ENCODE data around the gene DSCAML1. TPM values are rescaled to one million over a fixed set of nuclear protein-coding genes. Genes with fewer than 3 reads are reported as not detected.

The DSCAML1 gene
- total and polyA plus RNA-seq, 10 of the 15 experiments (the other 5 are each of a cell fraction or from before 2014, with no cell fraction given) = 0.03 to 0.18 (median 0.06) TPM; not detected in 1

GRCh38 chr11:117426941-117427340 lies 370.1 kb downstream of the DSCAML1 start:
- Histone ChIP-seq H2AFZ (ENCODE audit: control insufficient read depth, low read depth, low read length) (no peak overlapping the region), H3K79me2 (ENCODE audit: control insufficient read depth, insufficient read depth, low read length) (no peaks in the 10 kb centered on the region), H4K20me1 (ENCODE audit: control insufficient read depth, insufficient read depth) (no peaks in the 10 kb centered on the region), H3K36me3 (ENCODE audit: control insufficient read depth in 2 of 2, insufficient read depth in 2 of 2, low read length in 1 of 2) (no peaks in the 10 kb centered on the region), H3K4me1 (ENCODE audit: control insufficient read depth, insufficient read depth, low read length) (no peaks in the 10 kb centered on the region), H3K27ac (ENCODE audit: control insufficient read depth, insufficient read depth) (no peak overlapping the region), H3K9me3 (replicated peaks; ENCODE audit: control insufficient read depth, insufficient read depth, low read length) (no peaks in the 10 kb centered on the region), H3K27me3 (replicated peaks in 1 of 2; ENCODE audit: control insufficient read depth in 2 of 2, insufficient read depth in 2 of 2, low read length in 1 of 2) (no peaks in the 10 kb centered on the region), H3K9ac (ENCODE audit: control insufficient read depth, insufficient read depth, low read length) (no peak overlapping the region), H3K4me2 (ENCODE audit: control insufficient read depth, insufficient read depth) (no peak overlapping the region), H3K4me3 (no peak overlapping the region)
- ChIA-PET POLR2A (interaction anchor here (1.6 kb wide), 1 partner anchor 390 kb away, joined by 6 read pairs; no protein-coding TSS in a partner anchor), RAD21 (ENCODE audit: unreplicated experiment) (interaction anchor here (0.6 to 6.7 kb wide), 28 partner anchors 16 to 626 kb away, joined by 3 to 75 read pairs (median 4); no protein-coding TSS in a partner anchor), CTCF (interaction anchor here (0.8 to 6.8 kb wide), 56 partner anchors 9 to 626 kb away, joined by 3 to 156 read pairs (median 7); partner anchors contain the start of gene CEP164), SMC1A (ENCODE audit: uncharacterized antibody, unreplicated experiment) (interaction anchor here (0.7 to 4.3 kb wide), 25 partner anchors 13 to 626 kb away, joined by 3 to 36 read pairs (median 6); no protein-coding TSS in a partner anchor)
- WGBS (ENCODE audit: insufficient coverage, insufficient replicate concordance, low lambda C conversion rate, missing lambda C conversion rate) = 38% methylated on average over 7 of the region's 7 CpGs
- no peak for DNase-seq (ENCODE audit: low read depth, low spot score)
- no peak for FAIRE-seq
- intact Hi-C loops (cut with micrococcal nuclease; ENCODE audit: unreplicated experiment) = loop anchor here (1.0 to 5.0 kb wide), 3 partner anchors 52 to 380 kb away; no protein-coding TSS in a partner anchor
- no TSS peak for BruUV-seq (replicated peaks)
- in situ Hi-C loops (cut with MboI) = loop anchor here (5.0 to 25.0 kb wide), 2 partner anchors 195 to 635 kb away; no protein-coding TSS in a partner anchor
- TF ChIP-seq ZNF24 (IDR thresholded peaks at IDR 0.05) = no peak
- no peak for TF ChIP-seq JUND (IDR thresholded peaks at IDR 0.05; ENCODE audit: low read depth, low read length)
- TF ChIP-seq FOS (IDR thresholded peaks at IDR 0.05; ENCODE audit: borderline replicate concordance, extremely low read depth, insufficient read length) = no peak
- TF ChIP-seq CBX3 (IDR thresholded peaks at IDR 0.05; ENCODE audit: borderline replicate concordance, low read depth) = no peak
- no peak for TF ChIP-seq BCL11A (IDR thresholded peaks at IDR 0.05; ENCODE audit: low read depth, low read length)
- ATAC-seq = no peak

- Histone ChIP-seq H3K27me3 (replicated peaks in 1 of 2; ENCODE audit: control insufficient read depth in 2 of 2, insufficient read depth in 2 of 2, low read length in 1 of 2) (no peaks in the 10 kb centered on the region), H3K9me3 (replicated peaks; ENCODE audit: control insufficient read depth, insufficient read depth, low read length) (no peaks in the 10 kb centered on the region), H3K27ac (ENCODE audit: control insufficient read depth, insufficient read depth) (no peak overlapping the region), H3K36me3 (ENCODE audit: control insufficient read depth in 2 of 2, insufficient read depth in 2 of 2, low read length in 1 of 2) (no peaks in the 10 kb centered on the region), H3K9ac (ENCODE audit: control insufficient read depth, insufficient read depth, low read length) (no peak overlapping the region), H3K4me1 (ENCODE audit: control insufficient read depth, insufficient read depth, low read length) (no peaks in the 10 kb centered on the region), H3K4me2 (ENCODE audit: control insufficient read depth, insufficient read depth) (no peak overlapping the region), H3K79me2 (ENCODE audit: control insufficient read depth, insufficient read depth, low read length) (no peaks in the 10 kb centered on the region), H4K20me1 (ENCODE audit: control insufficient read depth, insufficient read depth) (no peaks in the 10 kb centered on the region), H2AFZ (ENCODE audit: control insufficient read depth, low read depth, low read length) (no peak overlapping the region), H3K4me3 (no peak overlapping the region)
- WGBS (ENCODE audit: insufficient coverage, insufficient replicate concordance, low lambda C conversion rate, missing lambda C conversion rate) = 11% methylated on average over 17 of the region's 17 CpGs
- in situ Hi-C loops (cut with MboI) = loop anchor here (5.0 to 25.0 kb wide), 2 partner anchors 196 to 636 kb away; no protein-coding TSS in a partner anchor
- CTCF ChIA-PET = interaction anchor here (0.6 to 6.8 kb wide), 89 partner anchors 9 to 630 kb away, joined by 3 to 156 read pairs (median 5); partner anchors contain the start of genes BACE1, CEP164 and FXYD2
- RAD21 ChIA-PET (ENCODE audit: unreplicated experiment) = interaction anchor here (0.6 to 6.7 kb wide), 42 partner anchors 14 to 692 kb away, joined by 3 to 75 read pairs (median 4); no protein-coding TSS in a partner anchor
- SMC1A ChIA-PET (ENCODE audit: uncharacterized antibody, unreplicated experiment) = interaction anchor here (0.5 to 4.3 kb wide), 38 partner anchors 10 to 627 kb away, joined by 3 to 36 read pairs (median 4); no protein-coding TSS in a partner anchor
- intact Hi-C loops (cut with micrococcal nuclease; ENCODE audit: unreplicated experiment) = loop anchor here (1.0 to 5.0 kb wide), 3 partner anchors 53 to 381 kb away; no protein-coding TSS in a partner anchor
- BruUV-seq (replicated peaks) = no TSS peak
- peak; percentile 83 for ATAC-seq
- POLR2A ChIA-PET = interaction anchor here (0.8 to 1.6 kb wide), 2 partner anchors 99 to 391 kb away, joined by 3 to 6 read pairs; partner anchors contain the start of gene CEP164
- no peak for DNase-seq (ENCODE audit: low read depth, low spot score)
- peak; percentile 72 for FAIRE-seq
- 0 out of 2 replicates have a peak, but pooled peaks have one; percentile 53 for TF ChIP-seq YY1 (IDR thresholded peaks at IDR 0.05; ENCODE audit: low read depth, low read length)
- peak; percentile 88 for TF ChIP-seq SMC3 (IDR thresholded peaks at IDR 0.05; ENCODE audit: borderline replicate concordance, low read length)
- no peak for TF ChIP-seq KLF5 (IDR thresholded peaks at IDR 0.05; ENCODE audit: partially characterized antibody)
- TF ChIP-seq CHD1 (IDR thresholded peaks at IDR 0.05; ENCODE audit: low read depth, low read length) = no peak
- TF ChIP-seq SRF (IDR thresholded peaks at IDR 0.05; ENCODE audit: low read depth in 2 of 2, low read length in 2 of 2) = no peak
- TF ChIP-seq ZNF274 (IDR thresholded peaks at IDR 0.05; ENCODE audit: insufficient read depth, insufficient read length) = no peak
- TF ChIP-seq TCF12 (IDR thresholded peaks at IDR 0.05; ENCODE audit: low read depth, low read length) = 0 out of 2 replicates have a peak, but pooled peaks have one; percentile 53
- TF ChIP-seq RB1 (IDR thresholded peaks at IDR 0.05; ENCODE audit: borderline replicate concordance) = 0 out of 2 replicates have a peak, but pooled peaks have one; percentile 43
- TF ChIP-seq SREBF2 (IDR thresholded peaks at IDR 0.05; ENCODE audit: low read length) = no peak
- TF ChIP-seq NFYA (IDR thresholded peaks at IDR 0.05; ENCODE audit: borderline replicate concordance, low read depth, low read length) = no peak
- no peak for TF ChIP-seq HDAC6 (IDR thresholded peaks at IDR 0.05; ENCODE audit: unreplicated experiment)
- TF ChIP-seq CHD2 (IDR thresholded peaks at IDR 0.05; ENCODE audit: borderline replicate concordance, low read depth, low read length) = 0 out of 2 replicates have a peak, but pooled peaks have one; percentile 18
- TF ChIP-seq SMAD1 (IDR thresholded peaks at IDR 0.05; ENCODE audit: low read depth, partially characterized antibody) = no peak
Measured at GRCh38 chr11:117426297-117426685, 370.7 kb downstream of the DSCAML1 start.

Data from GM12878 (cell line).